Hepatocyte (in vitro differentiated cells): Measurements from ENCODE around the gene LMNB1. TPM values are rescaled to one million over a fixed set of nuclear protein-coding genes. Genes with fewer than 3 reads are reported as not detected.

Experiments used
- DNase-seq: peaks from one replicate; pipeline ENCODE4 v3.0.0-alpha.2; 2016; ENCODE audit warnings: low spot score
- H2AFZ ChIP-seq: fragments of 200-600 bp; sonication (generic); 2 replicates; pipeline ENCODE4 v1.6.0; 2016; ENCODE audit warnings: antibody characterized with exemption, mild to moderate bottlenecking
- H3K27ac ChIP-seq: fragments of 200-600 bp; sonication (generic); 2 replicates; pipeline ENCODE4 v1.5.1; 2016; ENCODE audit warnings: mild to moderate bottlenecking
- H3K27me3 ChIP-seq: fragments of 200-600 bp; sonication (generic); 2 replicates; pipeline ENCODE4 v1.6.1; 2016
- H3K36me3 ChIP-seq: fragments of 200-600 bp; sonication (generic); replicated peaks from 2 replicates; pipeline ENCODE4 v1.5.1; 2016; ENCODE audit warnings: low read depth; ENCODE audit not compliant: insufficient read depth
- H3K4me1 ChIP-seq: fragments of 200-600 bp; sonication (generic); 2 replicates; pipeline ENCODE4 v1.5.1; 2016; ENCODE audit warnings: mild to moderate bottlenecking, moderate library complexity; ENCODE audit not compliant: insufficient read depth
- H3K4me2 ChIP-seq: fragments of 200-600 bp; sonication (generic); 2 replicates; pipeline ENCODE4 v1.6.0; 2016
- H3K4me3 ChIP-seq: fragments of 200-600 bp; sonication (generic); 2 replicates; pipeline ENCODE4 v1.5.1; 2016; ENCODE audit warnings: mild to moderate bottlenecking
- H3K79me2 ChIP-seq: fragments of 200-600 bp; sonication (generic); 2 replicates; pipeline ENCODE4 v1.6.0; 2017; ENCODE audit warnings: mild to moderate bottlenecking
- H3K9me2 ChIP-seq: fragments of 200-600 bp; sonication (generic); replicated peaks from 2 replicates; pipeline ENCODE4 v1.6.0; 2017; ENCODE audit warnings: mild to moderate bottlenecking; ENCODE audit not compliant: insufficient read depth
- H3K9me3 ChIP-seq: fragments of 200-600 bp; sonication (generic); 2 replicates; pipeline ENCODE4 v1.5.1; 2016; ENCODE audit warnings: low read depth, mild to moderate bottlenecking
- H4K20me1 ChIP-seq: fragments of 200-600 bp; sonication (generic); 2 replicates; pipeline ENCODE4 v1.6.0; 2016; ENCODE audit warnings: mild to moderate bottlenecking; ENCODE audit not compliant: insufficient read depth, poor library complexity, severe bottlenecking
- CTCF ChIP-seq: fragments of 200-600 bp; sonication (generic); IDR thresholded peaks from 2 replicates; pipeline ENCODE4 v1.5.1; 2016; ENCODE audit warnings: antibody characterized with exemption, mild to moderate bottlenecking; ENCODE audit not compliant: poor library complexity
- EZH2 ChIP-seq: fragments of 200-600 bp; sonication (generic); IDR thresholded peaks from 2 replicates; pipeline ENCODE4 v1.6.1; 2016; ENCODE audit warnings: antibody characterized with exemption, mild to moderate bottlenecking, borderline replicate concordance
- EZH2phosphoT487 ChIP-seq: fragments of 200-600 bp; sonication (generic); IDR thresholded peaks from one replicate; pipeline ENCODE4 v1.6.1; 2018; ENCODE audit warnings: antibody characterized with exemption, mild to moderate bottlenecking, low read depth, moderate library complexity; ENCODE audit not compliant: unreplicated experiment, severe bottlenecking
- WGBS: methylation state at CpG from one replicate; pipeline ENCODE4 v1.1.6; 2016; ENCODE audit warnings: low lambda C conversion rate; ENCODE audit errors: missing lambda C conversion rate; 5-methylcytosine and 5-hydroxymethylcytosine counted together
- polyA plus RNA-seq: library from polyadenylated mRNA; unstranded; fragments of >200 nt; fragmentation: Nextera tagmentation; extraction: Ambion mirVana; gene quantifications from 2 replicates; pipeline ENCODE4 v1.2.1, GENCODE V29; 2016
- total RNA-seq: library from RNA; depleted of rRNA; stranded (reverse); fragments of >200 nt; gene quantifications from 2 replicates; pipeline ENCODE4 v1.2.3, GENCODE V29; 2014

LMNB1 gene
- total and polyA plus RNA-seq, 2 experiments from 2014 or later = 12.9 to 30.8 TPM

GRCh38 chr5:126868338-126869004 is 91.5 kb downstream of the LMNB1 start:
- no peak for DNase-seq
- peak overlapping the region; percentile 71 for H3K4me2 ChIP-seq
- WGBS = 81% methylated on average over 11 of the region's 11 CpGs

GRCh38 chr5:126869005-126869451 is 92.1 kb downstream of the LMNB1 start:
- Histone ChIP-seq H3K4me1 (no peaks in the 10 kb centered on the region), H3K79me2 (no peaks in the 10 kb centered on the region), H3K4me3 (no peak overlapping the region), H3K27me3 (no peaks in the 10 kb centered on the region), H3K9me3 (no peaks in the 10 kb centered on the region), H4K20me1 (no peaks in the 10 kb centered on the region), H3K27ac (no peak overlapping the region), H3K36me3 (no peaks in the 10 kb centered on the region), H3K9me2 (no peaks in the 10 kb centered on the region), H2AFZ (no peak overlapping the region), H3K4me2 (peak overlapping the region; percentile 71)
- 23% methylated on average over 22 of the region's 22 CpGs for WGBS
- DNase-seq = peak; percentile 39
- TF ChIP-seq CTCF (no peak), EZH2phosphoT487 (no peak), EZH2 (no peak)

More at GRCh38 chr5:126868338-126869004, 91.5 kb downstream of the LMNB1 start:
- no peaks in the 10 kb centered on the region for H4K20me1 ChIP-seq
- H3K36me3 ChIP-seq = no peaks in the 10 kb centered on the region
- TF ChIP-seq EZH2 (no peak), CTCF (no peak), EZH2phosphoT487 (no peak)
- no peak overlapping the region for H3K27ac ChIP-seq
- H3K4me3 ChIP-seq = no peak overlapping the region
- no peaks in the 10 kb centered on the region for H3K4me1 ChIP-seq
- no peaks in the 10 kb centered on the region for H3K27me3 ChIP-seq
- H3K79me2 ChIP-seq = no peaks in the 10 kb centered on the region
- no peaks in the 10 kb centered on the region for H3K9me2 ChIP-seq
- no peaks in the 10 kb centered on the region for H3K9me3 ChIP-seq
- H2AFZ ChIP-seq = no peak overlapping the region

- no peak for TF ChIP-seq CTCF
- TF ChIP-seq EZH2phosphoT487 = no peak
- TF ChIP-seq EZH2 = no peak
- Histone ChIP-seq H3K9me2 (no peaks in the 10 kb centered on the region), H3K27ac (no peak overlapping the region), H3K9me3 (no peaks in the 10 kb centered on the region), H3K27me3 (no peaks in the 10 kb centered on the region), H3K4me3 (no peak overlapping the region), H3K4me1 (peaks cover 5% of the 10 kb centered on the region), H3K4me2 (no peak overlapping the region), H4K20me1 (no peaks in the 10 kb centered on the region), H2AFZ (no peak overlapping the region), H3K36me3 (no peaks in the 10 kb centered on the region), H3K79me2 (no peaks in the 10 kb centered on the region)
- DNase-seq = no peak
- 94% methylated on average over 6 of the region's 6 CpGs for WGBS
Observed at GRCh38 chr5:126871441-126871840, 94.5 kb downstream of the LMNB1 start.
